ENCODE results near the gene NUP133.
A peak's percentile ranks its signal among the peaks of the same experiment; 100 is the strongest.
"Not testable (repeated sequence)": the region's sequence is repeated elsewhere in the genome, so short reads cannot be mapped to it uniquely, and the experiment has no call there.

NUP133 gene

GRCh38 chr1:229406798-229407197 lies 101.3 kb downstream of the NUP133 start:
- Histone ChIP-seq H3K4me3 (ENCODE audit: low read length in 2 of 2) (peak overlapping the region; percentile 54 to 71), H3K27me3 (ENCODE audit: control insufficient read depth in 1 of 2, insufficient read depth in 2 of 2, low read length in 2 of 2) (peaks cover 20 to 31% of the 10 kb centered on the region in 2 donors), H3K9me3 (ENCODE audit: control insufficient read depth in 2 of 2, low read length in 2 of 2) (no peaks in the 10 kb centered on the region), H3K27ac (ENCODE audit: low read length) (no peak overlapping the region), H3K9ac (ENCODE audit: low read length in 2 of 2) (no peak overlapping the region), H3K36me3 (ENCODE audit: control insufficient read depth in 2 of 2, insufficient read depth in 2 of 2, low read length in 2 of 2) (no peaks in the 10 kb centered on the region), H3K4me1 (ENCODE audit: control insufficient read depth, insufficient read depth, low read length) (peaks cover 35% of the 10 kb centered on the region)

- Histone ChIP-seq H3K27ac (ENCODE audit: low read length) (no peak overlapping the region), H3K4me1 (ENCODE audit: control insufficient read depth, insufficient read depth, low read length) (peaks cover 12% of the 10 kb centered on the region), H3K4me3 (ENCODE audit: low read length in 2 of 2) (no peak overlapping the region), H3K9me3 (ENCODE audit: control insufficient read depth in 2 of 2, low read length in 2 of 2) (no peaks in the 10 kb centered on the region), H3K36me3 (ENCODE audit: control insufficient read depth in 2 of 2, insufficient read depth in 2 of 2, low read length in 2 of 2) (no peaks in the 10 kb centered on the region), H3K9ac (ENCODE audit: low read length in 2 of 2) (no peak overlapping the region), H3K27me3 (ENCODE audit: control insufficient read depth in 1 of 2, insufficient read depth in 2 of 2, low read length in 2 of 2) (peaks cover 23 to 28% of the 10 kb centered on the region in 2 donors)
Measured at GRCh38 chr1:229403573-229403972, 104.6 kb downstream of the NUP133 start.

GRCh38 chr1:229402993-229403392 lies 105.1 kb downstream of the NUP133 start:
- Histone ChIP-seq H3K36me3 (ENCODE audit: control insufficient read depth in 2 of 2, insufficient read depth in 2 of 2, low read length in 2 of 2) (no peaks in the 10 kb centered on the region), H3K9ac (ENCODE audit: low read length in 2 of 2) (no peak overlapping the region), H3K27ac (ENCODE audit: low read length) (no peak overlapping the region), H3K4me1 (ENCODE audit: control insufficient read depth, insufficient read depth, low read length) (peaks cover 11% of the 10 kb centered on the region), H3K9me3 (ENCODE audit: control insufficient read depth in 2 of 2, low read length in 2 of 2) (no peaks in the 10 kb centered on the region), H3K27me3 (ENCODE audit: control insufficient read depth in 1 of 2, insufficient read depth in 2 of 2, low read length in 2 of 2) (peaks cover 22 to 27% of the 10 kb centered on the region in 2 donors), H3K4me3 (ENCODE audit: low read length in 2 of 2) (no peak overlapping the region)

- not testable (repeated sequence) for H3K4me1 ChIP-seq (ENCODE audit: control insufficient read depth, insufficient read depth, low read length); H3K27ac ChIP-seq (ENCODE audit: low read length); H3K36me3 ChIP-seq (ENCODE audit: control insufficient read depth in 2 of 2, insufficient read depth in 2 of 2, low read length in 2 of 2); H3K4me3 ChIP-seq (ENCODE audit: low read length in 2 of 2); H3K9me3 ChIP-seq (ENCODE audit: control insufficient read depth in 2 of 2, low read length in 2 of 2); H3K9ac ChIP-seq (ENCODE audit: low read length in 2 of 2)
- H3K27me3 ChIP-seq (ENCODE audit: control insufficient read depth in 1 of 2, insufficient read depth in 2 of 2, low read length in 2 of 2): peaks cover 18 to 20% of the 10 kb centered on the region in 2 donors
Measured at GRCh38 chr1:229402329-229402728, 105.8 kb downstream of the NUP133 start.

- H3K27me3 ChIP-seq (ENCODE audit: control insufficient read depth in 1 of 2, insufficient read depth in 2 of 2, low read length in 2 of 2): peaks cover 4 to 22% of the 10 kb centered on the region in 2 donors
Measured at GRCh38 chr1:229397762-229398161, 110.4 kb downstream of the NUP133 start.

GRCh38 chr1:229396585-229397206 lies 111.4 kb downstream of the NUP133 start:
- peaks cover 0 to 19% of the 10 kb centered on the region in 2 donors for H3K27me3 ChIP-seq (ENCODE audit: control insufficient read depth in 1 of 2, insufficient read depth in 2 of 2, low read length in 2 of 2)
- H3K9me3 ChIP-seq (ENCODE audit: control insufficient read depth in 2 of 2, low read length in 2 of 2): no peaks in the 10 kb centered on the region
- no peak overlapping the region for H3K27ac ChIP-seq (ENCODE audit: low read length)
- H3K4me1 ChIP-seq (ENCODE audit: control insufficient read depth, insufficient read depth, low read length): no peaks in the 10 kb centered on the region
- no peak overlapping the region for H3K9ac ChIP-seq (ENCODE audit: low read length in 2 of 2)
- no peaks in the 10 kb centered on the region for H3K36me3 ChIP-seq (ENCODE audit: control insufficient read depth in 2 of 2, insufficient read depth in 2 of 2, low read length in 2 of 2)
- H3K4me3 ChIP-seq (ENCODE audit: low read length in 2 of 2): no peak overlapping the region

More at GRCh38 chr1:229397762-229398161, 110.4 kb downstream of the NUP133 start:
- no peak overlapping the region for H3K9ac ChIP-seq (ENCODE audit: low read length in 2 of 2)
- H3K9me3 ChIP-seq (ENCODE audit: control insufficient read depth in 2 of 2, low read length in 2 of 2): no peaks in the 10 kb centered on the region
- no peaks in the 10 kb centered on the region for H3K4me1 ChIP-seq (ENCODE audit: control insufficient read depth, insufficient read depth, low read length)
- no peaks in the 10 kb centered on the region for H3K36me3 ChIP-seq (ENCODE audit: control insufficient read depth in 2 of 2, insufficient read depth in 2 of 2, low read length in 2 of 2)
- no peak overlapping the region for H3K27ac ChIP-seq (ENCODE audit: low read length)
- no peak overlapping the region for H3K4me3 ChIP-seq (ENCODE audit: low read length in 2 of 2)

GRCh38 chr1:229394517-229394916 lies 113.6 kb downstream of the NUP133 start:
- H3K27ac ChIP-seq (ENCODE audit: low read length); H3K4me3 ChIP-seq (ENCODE audit: low read length in 2 of 2); H3K4me1 ChIP-seq (ENCODE audit: control insufficient read depth, insufficient read depth, low read length); H3K9me3 ChIP-seq (ENCODE audit: control insufficient read depth in 2 of 2, low read length in 2 of 2); H3K9ac ChIP-seq (ENCODE audit: low read length in 2 of 2); H3K36me3 ChIP-seq (ENCODE audit: control insufficient read depth in 2 of 2, insufficient read depth in 2 of 2, low read length in 2 of 2): not testable (repeated sequence)
- H3K27me3 ChIP-seq (ENCODE audit: control insufficient read depth in 1 of 2, insufficient read depth in 2 of 2, low read length in 2 of 2): peaks cover 0 to 13% of the 10 kb centered on the region in 2 donors

- peaks cover 0 to 10% of the 10 kb centered on the region in 2 donors for H3K27me3 ChIP-seq (ENCODE audit: control insufficient read depth in 1 of 2, insufficient read depth in 2 of 2, low read length in 2 of 2)
- no peaks in the 10 kb centered on the region for H3K36me3 ChIP-seq (ENCODE audit: control insufficient read depth in 2 of 2, insufficient read depth in 2 of 2, low read length in 2 of 2)
- H3K4me3 ChIP-seq (ENCODE audit: low read length in 2 of 2): no peak overlapping the region
Measured at GRCh38 chr1:229392936-229393335, 115.2 kb downstream of the NUP133 start.

More at GRCh38 chr1:229392936-229393335, 115.2 kb downstream of the NUP133 start:
- no peak overlapping the region for H3K9ac ChIP-seq (ENCODE audit: low read length in 2 of 2)
- H3K4me1 ChIP-seq (ENCODE audit: control insufficient read depth, insufficient read depth, low read length): no peaks in the 10 kb centered on the region
- H3K27ac ChIP-seq (ENCODE audit: low read length): no peak overlapping the region
- H3K9me3 ChIP-seq (ENCODE audit: control insufficient read depth in 2 of 2, low read length in 2 of 2): peaks cover 0 to 4% of the 10 kb centered on the region in 2 donors
